GM18873 (cell line): Measurements from ENCODE around the gene ONECUT2.
"Not testable (repeated sequence)": the region's sequence is repeated elsewhere in the genome, so short reads cannot be mapped to it uniquely, and the experiment has no call there.

Experiments used
- ATAC-seq: cut with Tn5 transposase; IDR thresholded peaks from one replicate; pipeline ENCODE4 v1.9.1; 2021; ENCODE audit warnings: mild to moderate bottlenecking, moderate library complexity, moderate number of reproducible peaks; ENCODE audit not compliant: unreplicated experiment, low FRiP score

ONECUT2 gene

GRCh38 chr18:57434536-57435494 is at the start of gene ONECUT2:
ONECUT2 (plus strand) TSS chr18:57435374; CDS start chr18:57435717, 343 bp downstream.
- ATAC-seq: no peak

GRCh38 chr18:57389271-57389670 is 45.9 kb upstream of the ONECUT2 start:
- no peak for ATAC-seq

GRCh38 chr18:57390044-57390443 is 45.1 kb upstream of the ONECUT2 start:
- no peak for ATAC-seq

- not testable (repeated sequence) for ATAC-seq
These were observed 40.4 kb upstream of the ONECUT2 start for GRCh38 chr18:57394749-57395148.

GRCh38 chr18:57396831-57397230 is 38.3 kb upstream of the ONECUT2 start:
- not testable (repeated sequence) for ATAC-seq

GRCh38 chr18:57397440-57398132 is 37.6 kb upstream of the ONECUT2 start:
- no peak for ATAC-seq

- ATAC-seq: no peak
These were observed 30.8 kb upstream of the ONECUT2 start for GRCh38 chr18:57404345-57404744.

- no peak for ATAC-seq
These were observed 25.5 kb upstream of the ONECUT2 start for GRCh38 chr18:57409650-57410049.

- no peak for ATAC-seq
These were observed 24.4 kb upstream of the ONECUT2 start for GRCh38 chr18:57410749-57411148.

- ATAC-seq: no peak
These were observed 18.6 kb upstream of the ONECUT2 start for GRCh38 chr18:57416542-57416941.

- ATAC-seq: no peak
These were observed 12.8 kb upstream of the ONECUT2 start for GRCh38 chr18:57422313-57422872.

GRCh38 chr18:57423821-57424220 is 11.4 kb upstream of the ONECUT2 start:
- ATAC-seq: no peak

GRCh38 chr18:57425096-57425495 is 10.1 kb upstream of the ONECUT2 start:
- no peak for ATAC-seq

GRCh38 chr18:57426187-57426586 is 9.0 kb upstream of the ONECUT2 start:
- no peak for ATAC-seq

GRCh38 chr18:57427429-57428201 is 7.6 kb upstream of the ONECUT2 start:
- ATAC-seq: no peak

GRCh38 chr18:57428221-57429150 is 6.7 kb upstream of the ONECUT2 start:
- ATAC-seq: no peak

- no peak for ATAC-seq
These were observed 5.8 kb upstream of the ONECUT2 start for GRCh38 chr18:57429167-57430078.
